Peyer's patch (tissue), 4 donors: ENCODE measurements around the gene GNB1L. TPM values are rescaled to one million over a fixed set of nuclear protein-coding genes. Genes with fewer than 3 reads are reported as not detected.

Source experiments
- DNase-seq, 3 donors: peaks; one replicate each; pipeline ENCODE4 v3.0.0-alpha.2; 2017 to 2019
- H3K27ac ChIP-seq, 4 donors: fragments of 200-600 bp; sonication (generic); one replicate each; pipeline ENCODE4 v1.5.1; 2016 to 2019
- H3K27me3 ChIP-seq, 2 donors: fragments of 200-600 bp; sonication (generic); one replicate each; pipeline ENCODE4 v1.5.1; 2019
- H3K36me3 ChIP-seq, 3 donors: fragments of 200-600 bp; sonication (generic); one replicate each; pipeline ENCODE4 v1.5.1; 2016 to 2019
- H3K4me1 ChIP-seq, 4 donors: fragments of 200-600 bp; sonication (generic); one replicate each; pipeline ENCODE4 v1.5.1; 2016 to 2019
- H3K4me3 ChIP-seq, 4 donors: fragments of 200-600 bp; sonication (generic); 1 replicate in 3 of 4; 2 replicates in 1 of 4; pipeline ENCODE4 v1.5.1; 2016 to 2019; ENCODE audit warnings: mild to moderate bottlenecking in 1 of 4
- H3K9me3 ChIP-seq, 4 donors: fragments of 200-600 bp; sonication (generic); one replicate each; pipeline ENCODE4 v1.5.1; 2016 to 2019; ENCODE audit warnings: mild to moderate bottlenecking in 1 of 4
- CTCF ChIP-seq, 6 experiments: fragments of 450-650 bp in 4 of 6; fragments of 200-600 bp in 2 of 6; sonication (generic) in 1 of 6; IDR thresholded peaks; one replicate each; pipeline ENCODE4 v1.5.1; 2017 to 2019; ENCODE audit warnings: antibody characterized with exemption in 6 of 6, mild to moderate bottlenecking in 3 of 6, moderate library complexity in 1 of 6
- POLR2A ChIP-seq, 2 donors: fragments of 450-650 bp; IDR thresholded peaks; one replicate each; pipeline ENCODE4 v1.5.1; 2017; ENCODE audit warnings: antibody characterized with exemption in 2 of 2, mild to moderate bottlenecking in 2 of 2, moderate library complexity in 2 of 2
- total RNA-seq, 4 donors: library from RNA; depleted of rRNA; stranded (reverse); fragments of >200 nt; gene quantifications; one replicate each; pipeline ENCODE4 v1.1.0, GENCODE V29; 2016

GNB1L gene
- total RNA-seq, 4 donors from 2014 or later: 3.1 to 6.6 (median 4.9) TPM

- peaks cover 0 to 59% of the 10 kb centered on the region in 2 donors for H3K27me3 ChIP-seq
- H3K4me1 ChIP-seq: peaks cover 0 to 27% (median 13%) of the 10 kb centered on the region in 4 donors
- TF ChIP-seq CTCF (IDR thresholded peaks at IDR 0.05) (peak in 3 of 6 experiments; percentile 14 to 46 (median 29)), POLR2A (IDR thresholded peaks at IDR 0.05) (no peak)
- H3K9me3 ChIP-seq: peaks cover 0 to 2% (median 0%) of the 10 kb centered on the region in 4 donors
- DNase-seq: peak; percentile 47 to 77 (median 68)
- H3K4me3 ChIP-seq: peak overlapping the region; percentile 17 to 51 (median 38)
- H3K27ac ChIP-seq: peak overlapping the region in 1 of 4 donors; percentile 19
- H3K36me3 ChIP-seq: no peaks in the 10 kb centered on the region
These were observed 87.9 kb downstream of the GNB1L start for GRCh38 chr22:19766511-19767426.

- no peak for DNase-seq
- Histone ChIP-seq H3K4me3 (peak overlapping the region; percentile 17 to 51 (median 38)), H3K9me3 (peaks cover 0 to 2% (median 0%) of the 10 kb centered on the region in 4 donors), H3K36me3 (no peaks in the 10 kb centered on the region), H3K27me3 (peaks cover 0 to 65% of the 10 kb centered on the region in 2 donors), H3K27ac (no peak overlapping the region), H3K4me1 (peaks cover 0 to 30% (median 14%) of the 10 kb centered on the region in 4 donors)
- no peak for TF ChIP-seq POLR2A (IDR thresholded peaks at IDR 0.05)
- TF ChIP-seq CTCF (IDR thresholded peaks at IDR 0.05): no peak
These were observed 88.5 kb downstream of the GNB1L start for GRCh38 chr22:19766240-19766510.

GRCh38 chr22:19765477-19766239 lies 89.0 kb downstream of the GNB1L start:
- TF ChIP-seq POLR2A (IDR thresholded peaks at IDR 0.05): no peak
- TF ChIP-seq CTCF (IDR thresholded peaks at IDR 0.05): no peak
- Histone ChIP-seq H3K36me3 (no peaks in the 10 kb centered on the region), H3K4me3 (peak overlapping the region in 3 of 4 donors; percentile 37 to 51 (median 40)), H3K27me3 (peaks cover 0 to 67% of the 10 kb centered on the region in 2 donors), H3K4me1 (peaks cover 0 to 32% (median 15%) of the 10 kb centered on the region in 4 donors), H3K9me3 (peaks cover 0 to 2% (median 0%) of the 10 kb centered on the region in 4 donors), H3K27ac (no peak overlapping the region)
- no peak for DNase-seq

- no peak overlapping the region for H3K27ac ChIP-seq
- no peak for DNase-seq
- TF ChIP-seq POLR2A (IDR thresholded peaks at IDR 0.05): no peak
- no peak for TF ChIP-seq CTCF (IDR thresholded peaks at IDR 0.05)
- no peak overlapping the region for H3K4me3 ChIP-seq
- H3K36me3 ChIP-seq: no peaks in the 10 kb centered on the region
- peaks cover 0 to 71% of the 10 kb centered on the region in 2 donors for H3K27me3 ChIP-seq
- peaks cover 0 to 2% (median 0%) of the 10 kb centered on the region in 4 donors for H3K9me3 ChIP-seq
- peaks cover 0 to 36% (median 17%) of the 10 kb centered on the region in 4 donors for H3K4me1 ChIP-seq
These were observed 89.8 kb downstream of the GNB1L start for GRCh38 chr22:19764636-19765476.

- H3K9me3 ChIP-seq: peaks cover 0 to 2% (median 0%) of the 10 kb centered on the region in 4 donors
- H3K27ac ChIP-seq: no peak overlapping the region
- no peaks in the 10 kb centered on the region for H3K36me3 ChIP-seq
- no peak for TF ChIP-seq POLR2A (IDR thresholded peaks at IDR 0.05)
- no peak for TF ChIP-seq CTCF (IDR thresholded peaks at IDR 0.05)
- H3K27me3 ChIP-seq: peaks cover 0 to 75% of the 10 kb centered on the region in 2 donors
- no peak for DNase-seq
- H3K4me3 ChIP-seq: no peak overlapping the region
- H3K4me1 ChIP-seq: peaks cover 0 to 42% (median 21%) of the 10 kb centered on the region in 4 donors
These were observed 90.4 kb downstream of the GNB1L start for GRCh38 chr22:19764299-19764593.
